Suprapubic skin (tissue), 4 donors: ENCODE data around the gene MRGPRF.

Experiments used
- EP300 ChIP-seq: sonication (generic); formaldehyde crosslinking; IDR thresholded peaks from one replicate; pipeline ENCODE4 v1.6.1; 2017; ENCODE audit warnings: antibody characterized with exemption
- POLR2A ChIP-seq, 2 donors: fragments of 450-650 bp; IDR thresholded peaks; one replicate each; pipeline ENCODE4 v1.6.1; 2017; ENCODE audit warnings: antibody characterized with exemption in 2 of 2, mild to moderate bottlenecking in 2 of 2, moderate library complexity in 2 of 2
- POLR2AphosphoS5 ChIP-seq, 3 donors: sonication (generic); formaldehyde crosslinking; IDR thresholded peaks; one replicate each; pipeline ENCODE4 v1.6.1; 2017; ENCODE audit warnings: antibody characterized with exemption in 3 of 3
- TF ChIP-seq, protein P1 (sequence below), 2 donors: fragments of 200-600 bp in 1 of 2; fragments of 450-650 bp in 1 of 2; sonication (generic) in 1 of 2; IDR thresholded peaks; one replicate each; pipeline ENCODE4 v1.5.1; 2016 to 2019; ENCODE audit warnings: antibody characterized with exemption in 2 of 2, mild to moderate bottlenecking in 1 of 2, moderate library complexity in 1 of 2

DNA sequence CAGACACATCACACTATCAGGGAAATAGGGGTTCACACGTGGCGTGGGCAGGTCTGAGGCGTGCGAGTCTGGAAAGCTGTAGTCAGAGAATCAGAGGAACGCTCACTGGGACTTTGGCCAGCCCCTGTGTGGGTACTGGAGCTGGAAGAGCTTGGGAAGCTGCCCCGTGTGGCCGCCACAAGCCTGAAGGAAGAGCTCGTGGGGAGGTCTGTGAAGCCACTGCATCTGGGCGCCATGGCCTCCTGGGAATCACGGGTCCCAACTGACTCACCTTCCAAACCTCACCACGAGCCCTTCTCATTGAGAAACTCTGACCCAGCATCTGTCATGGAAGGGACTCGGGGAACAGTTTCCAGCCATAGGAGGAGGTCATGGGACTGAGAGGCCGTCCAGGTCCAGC is 5.9 kb upstream of the MRGPRF start:
- TF ChIP-seq, protein P1, sequence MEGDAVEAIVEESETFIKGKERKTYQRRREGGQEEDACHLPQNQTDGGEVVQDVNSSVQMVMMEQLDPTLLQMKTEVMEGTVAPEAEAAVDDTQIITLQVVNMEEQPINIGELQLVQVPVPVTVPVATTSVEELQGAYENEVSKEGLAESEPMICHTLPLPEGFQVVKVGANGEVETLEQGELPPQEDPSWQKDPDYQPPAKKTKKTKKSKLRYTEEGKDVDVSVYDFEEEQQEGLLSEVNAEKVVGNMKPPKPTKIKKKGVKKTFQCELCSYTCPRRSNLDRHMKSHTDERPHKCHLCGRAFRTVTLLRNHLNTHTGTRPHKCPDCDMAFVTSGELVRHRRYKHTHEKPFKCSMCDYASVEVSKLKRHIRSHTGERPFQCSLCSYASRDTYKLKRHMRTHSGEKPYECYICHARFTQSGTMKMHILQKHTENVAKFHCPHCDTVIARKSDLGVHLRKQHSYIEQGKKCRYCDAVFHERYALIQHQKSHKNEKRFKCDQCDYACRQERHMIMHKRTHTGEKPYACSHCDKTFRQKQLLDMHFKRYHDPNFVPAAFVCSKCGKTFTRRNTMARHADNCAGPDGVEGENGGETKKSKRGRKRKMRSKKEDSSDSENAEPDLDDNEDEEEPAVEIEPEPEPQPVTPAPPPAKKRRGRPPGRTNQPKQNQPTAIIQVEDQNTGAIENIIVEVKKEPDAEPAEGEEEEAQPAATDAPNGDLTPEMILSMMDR (IDR thresholded peaks at IDR 0.05) = no peak
- TF ChIP-seq POLR2A (IDR thresholded peaks at IDR 0.05) (no peak), POLR2AphosphoS5 (IDR thresholded peaks at IDR 0.05) (no peak), EP300 (no peak)
